Thyroid gland (tissue), 4 donors: Measurements from ENCODE around the gene AZGP1.

Experiments
- POLR2A ChIP-seq, 2 donors: fragments of 450-650 bp; IDR thresholded peaks; one replicate each; pipeline ENCODE4 v1.6.1; 2017; ENCODE audit warnings: antibody characterized with exemption in 2 of 2, mild to moderate bottlenecking in 2 of 2, moderate library complexity in 1 of 2
- TF ChIP-seq, protein P1 (sequence below), 6 experiments: fragments of 200-600 bp in 3 of 6; fragments of 450-650 bp in 3 of 6; sonication (generic) in 3 of 6; IDR thresholded peaks; one replicate each; pipeline ENCODE4 v1.5.1; 2016 to 2019; ENCODE audit warnings: antibody characterized with exemption in 6 of 6, mild to moderate bottlenecking in 2 of 6, inconsistent platforms in 1 of 6, moderate library complexity in 1 of 6

DNA sequence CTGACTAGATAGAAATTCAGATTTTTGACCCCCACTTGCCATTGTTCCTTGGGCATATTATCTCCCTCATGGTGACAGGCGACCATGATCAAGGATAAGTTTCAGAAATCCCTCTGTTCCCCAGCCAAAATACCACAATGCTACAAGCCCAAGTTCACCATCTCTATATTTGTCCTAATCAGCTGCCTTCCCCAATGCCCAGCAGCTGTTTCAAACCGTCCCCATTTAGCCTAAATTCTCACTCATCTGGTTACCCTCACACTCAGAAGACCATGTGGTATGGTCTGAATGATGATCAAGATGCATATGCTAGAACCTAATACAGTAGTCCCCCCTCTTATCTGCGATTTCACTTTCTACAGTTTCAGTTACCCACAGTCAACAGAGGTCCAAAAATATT is 45.5 kb downstream of the AZGP1 start:
- TF ChIP-seq, protein P1, sequence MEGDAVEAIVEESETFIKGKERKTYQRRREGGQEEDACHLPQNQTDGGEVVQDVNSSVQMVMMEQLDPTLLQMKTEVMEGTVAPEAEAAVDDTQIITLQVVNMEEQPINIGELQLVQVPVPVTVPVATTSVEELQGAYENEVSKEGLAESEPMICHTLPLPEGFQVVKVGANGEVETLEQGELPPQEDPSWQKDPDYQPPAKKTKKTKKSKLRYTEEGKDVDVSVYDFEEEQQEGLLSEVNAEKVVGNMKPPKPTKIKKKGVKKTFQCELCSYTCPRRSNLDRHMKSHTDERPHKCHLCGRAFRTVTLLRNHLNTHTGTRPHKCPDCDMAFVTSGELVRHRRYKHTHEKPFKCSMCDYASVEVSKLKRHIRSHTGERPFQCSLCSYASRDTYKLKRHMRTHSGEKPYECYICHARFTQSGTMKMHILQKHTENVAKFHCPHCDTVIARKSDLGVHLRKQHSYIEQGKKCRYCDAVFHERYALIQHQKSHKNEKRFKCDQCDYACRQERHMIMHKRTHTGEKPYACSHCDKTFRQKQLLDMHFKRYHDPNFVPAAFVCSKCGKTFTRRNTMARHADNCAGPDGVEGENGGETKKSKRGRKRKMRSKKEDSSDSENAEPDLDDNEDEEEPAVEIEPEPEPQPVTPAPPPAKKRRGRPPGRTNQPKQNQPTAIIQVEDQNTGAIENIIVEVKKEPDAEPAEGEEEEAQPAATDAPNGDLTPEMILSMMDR (IDR thresholded peaks at IDR 0.05): no peak
- no peak for TF ChIP-seq POLR2A (IDR thresholded peaks at IDR 0.05)
